ENCODE results near the gene PRDM11.

DNA sequence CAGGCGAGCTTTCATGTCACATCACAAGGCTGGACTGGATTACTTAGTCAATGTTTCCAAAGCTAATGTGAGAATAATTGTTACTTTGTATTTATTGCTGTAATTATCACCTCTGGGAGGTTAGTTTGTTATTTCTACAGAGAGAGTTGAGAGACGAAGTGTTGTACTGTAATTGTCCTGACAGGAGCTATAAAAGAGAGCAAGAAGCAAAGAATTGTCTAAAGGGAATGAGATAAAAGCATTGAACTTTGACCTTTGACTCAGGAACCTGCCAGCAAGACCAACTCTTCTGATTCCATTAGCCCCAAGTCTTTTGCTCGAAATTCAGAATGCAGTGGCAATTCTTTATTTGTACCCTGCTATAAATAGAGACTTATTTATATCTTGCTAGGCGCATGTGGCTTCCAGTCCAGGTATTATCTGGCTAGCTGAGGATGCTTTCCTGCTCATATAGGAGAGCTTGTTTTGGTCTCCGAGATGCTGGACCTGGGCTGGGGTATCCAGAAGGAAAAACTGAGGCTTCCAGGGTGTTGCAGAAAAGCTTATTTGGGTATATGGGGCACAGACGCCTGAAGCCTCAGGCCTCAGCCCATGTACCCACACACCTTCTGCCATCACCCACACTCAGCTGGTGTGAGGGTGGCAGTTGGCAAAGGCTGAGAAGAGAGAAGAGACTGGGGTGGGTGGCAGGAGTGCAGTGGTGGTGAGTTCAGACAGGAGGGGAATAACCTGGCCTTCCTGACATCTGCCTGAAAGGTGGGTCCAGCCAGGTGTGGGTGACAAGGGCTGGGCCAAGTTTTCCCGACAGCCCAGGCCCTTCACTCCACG is 99.0 kb downstream of the PRDM11 start:
- TF ChIP-seq, protein P1, sequence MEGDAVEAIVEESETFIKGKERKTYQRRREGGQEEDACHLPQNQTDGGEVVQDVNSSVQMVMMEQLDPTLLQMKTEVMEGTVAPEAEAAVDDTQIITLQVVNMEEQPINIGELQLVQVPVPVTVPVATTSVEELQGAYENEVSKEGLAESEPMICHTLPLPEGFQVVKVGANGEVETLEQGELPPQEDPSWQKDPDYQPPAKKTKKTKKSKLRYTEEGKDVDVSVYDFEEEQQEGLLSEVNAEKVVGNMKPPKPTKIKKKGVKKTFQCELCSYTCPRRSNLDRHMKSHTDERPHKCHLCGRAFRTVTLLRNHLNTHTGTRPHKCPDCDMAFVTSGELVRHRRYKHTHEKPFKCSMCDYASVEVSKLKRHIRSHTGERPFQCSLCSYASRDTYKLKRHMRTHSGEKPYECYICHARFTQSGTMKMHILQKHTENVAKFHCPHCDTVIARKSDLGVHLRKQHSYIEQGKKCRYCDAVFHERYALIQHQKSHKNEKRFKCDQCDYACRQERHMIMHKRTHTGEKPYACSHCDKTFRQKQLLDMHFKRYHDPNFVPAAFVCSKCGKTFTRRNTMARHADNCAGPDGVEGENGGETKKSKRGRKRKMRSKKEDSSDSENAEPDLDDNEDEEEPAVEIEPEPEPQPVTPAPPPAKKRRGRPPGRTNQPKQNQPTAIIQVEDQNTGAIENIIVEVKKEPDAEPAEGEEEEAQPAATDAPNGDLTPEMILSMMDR (IDR thresholded peaks at IDR 0.05; ENCODE audit: control extremely low read depth in 1 of 3, insufficient read depth in 1 of 3, low read depth in 1 of 3, low read length in 3 of 3): no peak
- no peak for TF ChIP-seq RFX5 (IDR thresholded peaks at IDR 0.05; ENCODE audit: borderline replicate concordance, low read depth, low read length)
- TF ChIP-seq, protein P2, sequence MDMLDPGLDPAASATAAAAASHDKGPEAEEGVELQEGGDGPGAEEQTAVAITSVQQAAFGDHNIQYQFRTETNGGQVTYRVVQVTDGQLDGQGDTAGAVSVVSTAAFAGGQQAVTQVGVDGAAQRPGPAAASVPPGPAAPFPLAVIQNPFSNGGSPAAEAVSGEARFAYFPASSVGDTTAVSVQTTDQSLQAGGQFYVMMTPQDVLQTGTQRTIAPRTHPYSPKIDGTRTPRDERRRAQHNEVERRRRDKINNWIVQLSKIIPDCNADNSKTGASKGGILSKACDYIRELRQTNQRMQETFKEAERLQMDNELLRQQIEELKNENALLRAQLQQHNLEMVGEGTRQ (IDR thresholded peaks at IDR 0.05; ENCODE audit: low read length): no peak
- no peak for TF ChIP-seq EZH2 (IDR thresholded peaks at IDR 0.05; ENCODE audit: low read depth, low read length, severe bottlenecking)
- no peak for TF ChIP-seq GABPA (IDR thresholded peaks at IDR 0.05; ENCODE audit: borderline replicate concordance, insufficient read depth, low read length)
- no peak for TF ChIP-seq SRF (IDR thresholded peaks at IDR 0.05; ENCODE audit: low read depth, low read length)
- no peak for TF ChIP-seq JUND (IDR thresholded peaks at IDR 0.05; ENCODE audit: low read length)
- TF ChIP-seq EP300 (IDR thresholded peaks at IDR 0.05; ENCODE audit: borderline replicate concordance in 1 of 2, low read depth in 2 of 2, low read length in 2 of 2): no peak
- TF ChIP-seq, protein P3, sequence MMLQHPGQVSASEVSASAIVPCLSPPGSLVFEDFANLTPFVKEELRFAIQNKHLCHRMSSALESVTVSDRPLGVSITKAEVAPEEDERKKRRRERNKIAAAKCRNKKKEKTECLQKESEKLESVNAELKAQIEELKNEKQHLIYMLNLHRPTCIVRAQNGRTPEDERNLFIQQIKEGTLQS (IDR thresholded peaks at IDR 0.05; ENCODE audit: insufficient read depth, low read depth, low read length): no peak
- no peak for TF ChIP-seq ZNF274 (IDR thresholded peaks at IDR 0.05; ENCODE audit: borderline replicate concordance, extremely low read depth, low read length)
- TF ChIP-seq POLR2A (IDR thresholded peaks at IDR 0.05; ENCODE audit: control extremely low read depth in 1 of 2, low read depth in 2 of 2, low read length in 2 of 2): no peak

All from H1 (cell line).